GM19395 (cell line): ENCODE data around the gene SLC22A5.
"Not testable (repeated sequence)": the region's sequence is repeated elsewhere in the genome, so short reads cannot be mapped to it uniquely, and the experiment has no call there.

Source experiments
- ATAC-seq: cut with Tn5 transposase; IDR thresholded peaks from one replicate; pipeline ENCODE4 v1.9.1; 2021; ENCODE audit warnings: mild to moderate bottlenecking, moderate library complexity; ENCODE audit not compliant: unreplicated experiment

SLC22A5 gene

GRCh38 chr5:132387640-132388117 is 18.2 kb downstream of the SLC22A5 start:
- ATAC-seq, result no peak

DNA sequence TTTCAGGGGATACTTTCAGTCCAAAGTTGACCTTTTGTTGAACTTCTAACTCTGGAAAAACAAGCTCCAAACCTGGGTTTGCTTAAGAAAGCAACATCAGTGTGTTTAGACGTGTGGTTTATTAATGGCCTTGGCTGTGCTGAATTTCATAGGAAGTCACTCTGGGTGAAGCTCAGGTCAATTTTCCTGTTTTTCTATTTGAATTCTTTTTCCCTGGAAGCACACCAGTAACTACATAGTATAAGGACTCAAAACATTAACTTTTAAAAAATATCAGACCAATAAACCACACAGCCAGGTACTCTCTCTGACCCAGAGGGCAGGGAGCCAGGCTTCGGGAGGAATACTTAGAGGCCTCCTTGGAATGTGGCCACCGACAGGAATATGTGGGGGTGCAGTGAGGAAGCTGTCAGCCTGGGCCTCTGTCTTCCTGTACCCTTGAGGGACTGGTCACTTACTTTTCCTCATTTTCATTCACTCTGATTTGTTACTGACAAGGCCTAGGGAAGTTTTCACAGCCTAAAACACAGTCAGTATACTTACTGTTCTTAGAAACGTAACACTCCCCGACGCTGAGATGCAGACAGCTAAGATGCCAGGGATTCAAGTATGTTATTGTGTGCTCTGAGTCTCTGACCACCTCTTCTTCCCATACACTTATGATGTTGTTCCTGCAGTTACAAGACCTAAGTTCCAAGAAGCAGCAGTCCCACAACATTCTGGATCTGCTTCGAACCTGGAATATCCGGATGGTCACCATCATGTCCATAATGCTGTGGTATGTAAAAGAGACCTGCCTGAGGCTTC is 18.9 kb downstream of the SLC22A5 start:
- no peak for ATAC-seq

GRCh38 chr5:132389051-132389331 is 19.5 kb downstream of the SLC22A5 start:
- ATAC-seq, result no peak

DNA sequence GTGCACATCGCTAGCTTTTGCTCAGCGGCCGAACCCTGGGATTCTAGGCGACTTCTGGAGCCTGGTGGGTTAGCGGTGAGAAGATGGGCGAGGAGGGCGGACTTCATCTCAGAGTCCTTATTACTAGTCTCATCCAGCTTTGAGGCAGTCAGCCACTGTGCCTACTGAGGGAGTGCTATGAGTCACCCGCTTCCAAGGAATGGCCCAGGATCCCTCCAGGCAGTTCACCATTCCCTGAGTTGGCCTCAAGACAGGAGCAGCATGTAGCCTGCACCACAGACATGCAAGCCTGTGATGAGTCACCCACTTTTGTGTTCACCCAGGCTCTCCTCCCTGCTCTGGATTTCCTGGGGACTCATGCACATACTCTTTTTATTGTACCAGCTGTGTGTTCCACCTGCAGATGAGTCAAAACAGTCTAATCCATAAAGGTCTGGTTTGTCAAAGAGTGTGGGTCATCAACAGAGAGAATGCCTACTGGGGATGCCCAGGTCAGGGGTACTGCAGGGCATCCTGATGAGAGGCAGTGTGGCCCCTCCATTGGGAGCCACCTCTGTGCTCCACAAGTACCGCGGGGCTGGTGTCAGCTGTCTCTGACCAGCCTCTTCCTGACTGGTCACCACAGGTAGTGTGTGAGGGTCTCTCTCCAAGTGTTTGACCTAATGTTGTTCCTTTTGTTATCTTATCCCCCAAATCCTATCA is 20.2 kb downstream of the SLC22A5 start:
- no peak for ATAC-seq

- no peak for ATAC-seq
Observed at GRCh38 chr5:132391247-132391646, 21.7 kb downstream of the SLC22A5 start.

DNA sequence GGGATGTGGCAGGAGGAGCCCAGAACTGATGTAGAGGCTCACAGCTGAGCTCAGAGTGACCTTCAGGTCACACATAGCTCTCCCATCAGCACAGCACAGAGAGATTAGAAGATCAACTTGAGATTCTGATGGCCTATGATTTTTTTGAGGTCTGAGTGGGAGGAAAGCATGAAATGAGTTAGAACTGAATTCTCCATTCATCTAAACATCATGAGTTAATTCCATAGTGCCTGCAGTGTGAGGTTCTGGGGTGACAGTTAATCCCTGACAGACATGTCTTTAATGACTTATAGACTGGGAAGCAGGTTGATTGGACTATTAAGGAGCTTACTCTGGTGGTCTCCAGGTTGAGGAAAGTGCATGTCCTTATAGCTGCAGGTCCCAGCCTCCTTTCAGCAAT is 22.4 kb downstream of the SLC22A5 start:
- ATAC-seq, result no peak

DNA sequence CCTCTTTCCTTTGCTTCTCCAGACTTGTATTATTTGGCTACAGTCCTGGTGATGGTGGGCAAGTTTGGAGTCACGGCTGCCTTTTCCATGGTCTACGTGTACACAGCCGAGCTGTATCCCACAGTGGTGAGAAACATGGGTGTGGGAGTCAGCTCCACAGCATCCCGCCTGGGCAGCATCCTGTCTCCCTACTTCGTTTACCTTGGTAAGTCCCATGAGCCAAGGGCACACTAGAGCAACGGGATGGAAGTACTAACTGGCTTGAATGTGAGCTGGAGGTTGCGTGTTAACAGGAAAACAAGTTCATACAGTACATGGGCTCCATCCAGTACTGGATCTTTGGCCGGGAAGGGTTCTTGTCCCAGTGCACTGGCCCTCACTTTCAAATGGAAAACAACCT is 22.9 kb downstream of the SLC22A5 start:
- ATAC-seq, result no peak

DNA sequence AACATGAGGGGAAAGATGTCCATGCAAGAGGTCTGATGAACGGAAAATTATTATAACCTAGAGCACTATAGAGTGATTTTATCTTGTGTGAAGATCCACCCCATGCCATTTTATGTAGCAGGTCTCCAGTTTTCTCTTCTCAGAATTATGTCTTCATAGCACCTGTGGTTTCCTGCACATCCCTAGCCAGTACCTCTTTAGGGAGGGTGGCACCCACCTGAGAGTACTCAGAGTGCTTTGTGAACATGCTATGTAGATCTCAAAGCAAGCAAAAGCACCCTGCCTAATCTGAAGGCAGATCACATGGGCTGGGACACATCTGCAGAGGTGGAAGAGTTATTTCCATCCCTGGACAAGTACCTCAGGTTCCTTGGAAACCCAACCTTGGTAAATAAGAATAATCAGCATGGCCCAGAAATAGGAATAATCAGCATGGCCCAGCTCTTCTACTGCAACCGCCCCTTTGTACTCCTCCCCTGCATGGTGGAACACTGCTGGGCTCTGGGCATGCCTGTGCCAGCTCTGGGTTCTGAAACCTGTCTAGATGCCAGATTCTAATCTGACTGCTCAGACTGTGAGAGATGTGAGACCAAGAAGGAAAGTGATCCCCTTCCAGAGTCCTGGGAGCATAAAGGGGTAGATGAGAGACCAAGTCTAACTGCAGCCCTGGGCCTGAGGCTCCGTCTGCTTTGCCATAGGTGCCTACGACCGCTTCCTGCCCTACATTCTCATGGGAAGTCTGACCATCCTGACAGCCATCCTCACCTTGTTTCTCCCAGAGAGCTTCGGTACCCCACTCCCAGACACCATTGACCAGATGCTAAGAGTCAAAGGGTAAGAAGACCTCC is 23.7 kb downstream of the SLC22A5 start:
- ATAC-seq, result no peak

GRCh38 chr5:132394667-132395259 is 25.3 kb downstream of the SLC22A5 start:
- peak; percentile 87 for ATAC-seq

GRCh38 chr5:132396589-132397031 is 27.1 kb downstream of the SLC22A5 start:
- no peak for ATAC-seq

DNA sequence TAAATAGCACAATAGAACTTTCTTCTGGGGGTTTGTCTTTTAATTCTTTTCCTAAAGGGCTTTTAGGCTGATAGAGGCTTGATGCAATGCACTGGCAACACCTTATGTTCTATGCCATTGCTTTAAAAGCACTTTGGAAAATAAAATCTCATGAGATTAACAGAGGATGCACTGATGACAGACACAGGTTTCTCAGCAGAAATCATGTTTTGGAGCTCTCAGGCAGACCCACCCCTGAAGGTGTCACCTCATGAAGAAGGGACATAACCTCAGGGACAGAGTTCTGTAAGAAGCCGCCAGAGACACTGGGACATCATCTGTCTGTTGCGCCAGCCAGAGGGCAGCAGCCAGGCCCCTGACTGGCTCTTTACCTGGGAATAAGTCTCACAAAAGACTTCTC is 27.7 kb downstream of the SLC22A5 start:
- no peak for ATAC-seq

- ATAC-seq, result not testable (repeated sequence)
Observed at GRCh38 chr5:132397936-132398675, 28.6 kb downstream of the SLC22A5 start.

DNA sequence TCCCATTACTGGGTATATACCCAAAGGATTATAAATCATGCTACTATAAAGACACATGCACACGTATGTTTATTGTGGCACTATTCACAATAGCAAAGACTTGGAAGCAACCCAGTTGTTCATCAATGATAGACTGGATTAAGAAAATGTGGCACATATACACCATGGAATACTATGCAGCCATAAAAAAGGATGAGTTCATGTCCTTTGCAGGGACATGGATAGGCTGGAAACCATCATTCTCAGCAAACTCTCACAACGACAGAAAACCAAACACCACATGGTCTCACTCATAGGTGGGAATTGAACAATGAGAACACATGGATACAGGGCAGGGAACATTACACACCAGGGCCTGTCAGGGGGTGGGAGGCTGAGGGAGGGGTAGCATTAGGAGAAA is 34.5 kb downstream of the SLC22A5 start:
- not testable (repeated sequence) for ATAC-seq

DNA sequence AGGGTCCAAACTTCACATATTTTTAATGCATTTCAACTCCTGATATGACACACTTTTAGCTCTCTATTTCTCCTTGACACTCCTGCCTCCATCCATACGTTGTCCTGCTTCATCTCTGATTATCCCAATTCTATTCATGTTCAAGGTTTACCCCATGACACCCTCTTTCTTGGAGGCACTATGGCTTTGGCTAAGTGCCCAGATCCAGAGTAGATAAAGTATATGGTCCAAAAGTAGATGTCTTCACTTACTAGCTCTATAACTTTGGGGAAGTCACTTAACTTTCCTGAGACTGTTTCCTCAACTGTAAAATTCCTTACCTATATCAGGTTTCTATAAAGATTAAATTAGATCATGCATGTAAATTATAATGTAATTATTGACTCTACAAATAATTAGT is 36.1 kb downstream of the SLC22A5 start:
- no peak for ATAC-seq

- ATAC-seq, result no peak
Observed at GRCh38 chr5:132406144-132406783, 36.8 kb downstream of the SLC22A5 start.

DNA sequence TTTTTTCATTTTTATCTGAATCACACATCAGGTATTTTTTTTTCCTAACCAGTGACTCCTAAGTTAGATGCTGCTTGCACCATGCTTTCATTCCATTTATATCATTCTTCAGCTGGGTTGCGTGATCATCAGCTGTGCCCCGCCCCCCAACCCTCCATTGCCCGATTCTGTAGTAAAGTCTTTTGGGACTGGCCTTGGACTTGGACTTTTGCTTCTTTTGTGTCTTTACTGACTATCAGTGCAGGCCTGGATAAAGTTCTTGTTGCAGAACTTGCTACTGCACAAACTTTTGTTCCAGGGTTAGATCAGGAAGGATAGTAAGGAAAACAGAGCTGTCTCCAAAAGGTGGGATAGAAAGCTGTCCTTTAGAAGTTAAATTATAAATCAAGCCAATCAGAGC is 38.5 kb downstream of the SLC22A5 start:
- ATAC-seq, result no peak

DNA sequence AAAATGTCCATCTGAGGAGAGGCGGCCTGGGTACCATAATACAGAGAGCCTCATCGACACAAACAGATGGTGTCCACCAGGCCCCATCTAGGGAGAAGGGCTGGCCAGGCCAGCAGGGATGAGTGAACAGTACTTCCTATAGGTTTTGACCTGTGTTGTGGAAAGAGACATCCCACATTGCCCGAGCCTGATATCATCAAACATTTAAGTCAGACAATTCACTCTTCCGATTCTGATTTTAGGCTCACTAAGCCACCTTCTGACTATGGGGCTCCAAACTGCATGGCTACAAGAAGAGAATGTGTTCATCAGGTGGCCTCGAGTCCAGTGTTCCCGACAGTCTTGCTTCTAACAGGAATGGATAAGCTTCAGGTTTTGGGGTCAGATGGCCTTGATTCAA is 38.9 kb downstream of the SLC22A5 start:
- no peak for ATAC-seq

DNA sequence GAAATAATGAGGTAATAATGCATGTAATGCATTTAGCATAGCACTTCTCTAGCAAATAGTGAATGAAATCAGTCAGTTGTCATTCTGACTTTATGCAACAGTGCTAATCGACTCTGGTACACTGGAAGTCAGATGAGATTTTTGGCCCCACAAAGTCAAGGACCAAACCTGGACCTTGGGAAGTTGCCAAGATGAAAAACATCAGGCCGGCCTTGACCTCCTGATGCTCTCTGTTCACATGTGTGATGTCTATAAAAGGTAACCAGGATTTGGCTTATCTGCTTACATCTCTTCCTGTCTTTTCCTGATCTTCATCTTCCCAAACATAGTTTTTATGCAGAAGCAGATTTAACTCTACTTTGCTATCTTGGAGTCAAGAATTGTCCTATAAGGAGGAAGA is 39.5 kb downstream of the SLC22A5 start:
- ATAC-seq, result no peak

GRCh38 chr5:132410451-132411303 is 41.2 kb downstream of the SLC22A5 start:
- ATAC-seq, result peak; percentile 53
